Gastrocnemius medialis (tissue), 4 donors: ENCODE data around the gene FBXL17. TPM values are rescaled to one million over a fixed set of nuclear protein-coding genes. Genes with fewer than 3 reads are reported as not detected.

ENCODE experiments used
- ATAC-seq, 2 donors: fragments of 150-250 bp; one replicate each; pipeline ENCODE4 v1.9.1; 2016
- DNase-seq, 2 donors: peaks; one replicate each; pipeline ENCODE4 v3.0.0-alpha.2; 2019
- H3K27ac ChIP-seq, 4 donors: fragments of 200-600 bp; sonication (generic); 1 replicate in 1 of 4; 2 replicates in 3 of 4; pipeline ENCODE4 v1.5.1; 2016 to 2018; ENCODE audit warnings: mild to moderate bottlenecking in 2 of 4, moderate library complexity in 1 of 4
- H3K27me3 ChIP-seq, 3 donors: fragments of 200-600 bp; sonication (generic) in 2 of 3; 1 replicate in 1 of 3; 2 replicates in 2 of 3; pipeline versions ENCODE4 v1.5.1 to v1.6.0; 2016 to 2019; ENCODE audit warnings: mild to moderate bottlenecking in 1 of 3, moderate library complexity in 1 of 3
- H3K36me3 ChIP-seq, 2 donors: fragments of 200-600 bp; sonication (generic) in 1 of 2; one replicate each; pipeline ENCODE4 v1.5.1; 2017 to 2018
- H3K4me1 ChIP-seq, 2 donors: fragments of 200-600 bp; sonication (generic) in 1 of 2; one replicate each; pipeline ENCODE4 v1.5.1; 2016 to 2017; ENCODE audit warnings: mild to moderate bottlenecking in 2 of 2
- H3K4me3 ChIP-seq, 4 donors: fragments of 200-600 bp; sonication (generic) in 3 of 4; 1 replicate in 1 of 4; 2 replicates in 3 of 4; pipeline ENCODE4 v1.5.1; 2016 to 2019; ENCODE audit warnings: mild to moderate bottlenecking in 2 of 4
- H3K9me3 ChIP-seq, 3 donors: fragments of 200-600 bp; sonication (generic) in 2 of 3; 1 replicate in 1 of 3; 2 replicates in 2 of 3; pipeline ENCODE4 v1.5.1; 2016 to 2019
- POLR2A ChIP-seq, 2 donors: fragments of 450-650 bp; IDR thresholded peaks; one replicate each; pipeline ENCODE4 v1.6.1; 2017; ENCODE audit warnings: antibody characterized with exemption in 2 of 2, mild to moderate bottlenecking in 2 of 2, moderate library complexity in 2 of 2
- in situ Hi-C, 4 donors: fragments of 200-750 bp; cut with MboI; loops; one replicate each; pipeline versions ENCODE4 v1.15.0 to v1.8.0; 2017; ENCODE audit warnings: low sequenced_read_pairs in 4 of 4
- intact Hi-C: fragments of 100-400 bp; cut with DNase I; formaldehyde crosslinking; loops from one replicate; pipeline ENCODE4 v1.15.1; 2023; ENCODE audit warnings: low total_unique reads
- total RNA-seq, 4 donors: library from RNA; depleted of rRNA; stranded (reverse); fragments of >200 nt; gene quantifications; one replicate each; pipeline versions ENCODE4 v1.1.0 to v1.2.3, GENCODE V29; 2016
- TF ChIP-seq, protein P1 (sequence below), 5 experiments: fragments of 450-650 bp in 3 of 5; fragments of 200-600 bp in 2 of 5; sonication (generic) in 2 of 5; IDR thresholded peaks in 4 of 5; conservative IDR thresholded peaks in 1 of 5; 1 replicate in 4 of 5; 2 replicates in 1 of 5; pipeline ENCODE4 v1.5.1; 2016 to 2019; ENCODE audit warnings: antibody characterized with exemption in 5 of 5, mild to moderate bottlenecking in 3 of 5, moderate library complexity in 3 of 5

Gene FBXL17
- total RNA-seq, 4 donors from 2014 or later, result 23.3 to 33.4 (median 26.9) TPM

DNA sequence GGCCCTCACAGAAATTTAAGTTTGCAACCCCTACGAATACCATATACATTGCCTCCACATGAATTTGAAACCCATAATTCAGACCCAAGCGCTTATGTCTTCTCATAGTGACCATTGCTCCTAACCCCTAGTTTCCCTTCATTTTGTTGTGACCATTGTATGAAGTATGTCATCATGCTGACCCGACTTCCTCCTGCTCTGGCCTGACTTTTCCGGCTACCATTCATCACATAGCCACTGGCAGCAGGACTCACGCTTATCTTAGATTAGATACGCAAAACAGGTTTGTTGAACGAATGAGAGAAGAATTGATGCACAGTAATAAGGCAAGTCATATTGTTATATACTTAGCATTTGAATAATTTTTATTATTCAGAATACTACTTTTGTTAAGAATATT is 345.4 kb downstream of the FBXL17 start:
- Histone ChIP-seq H3K27me3 (no peaks in the 10 kb centered on the region), H3K27ac (no peak overlapping the region), H3K9me3 (no peaks in the 10 kb centered on the region), H3K4me3 (no peak overlapping the region), H3K4me1 (no peaks in the 10 kb centered on the region), H3K36me3 (no peaks in the 10 kb centered on the region)
- intact Hi-C loops (no loop called here), in situ Hi-C loops (no loop called here)
- DNase-seq, result no peak
- ATAC-seq, result no peak
- TF ChIP-seq, protein P1, sequence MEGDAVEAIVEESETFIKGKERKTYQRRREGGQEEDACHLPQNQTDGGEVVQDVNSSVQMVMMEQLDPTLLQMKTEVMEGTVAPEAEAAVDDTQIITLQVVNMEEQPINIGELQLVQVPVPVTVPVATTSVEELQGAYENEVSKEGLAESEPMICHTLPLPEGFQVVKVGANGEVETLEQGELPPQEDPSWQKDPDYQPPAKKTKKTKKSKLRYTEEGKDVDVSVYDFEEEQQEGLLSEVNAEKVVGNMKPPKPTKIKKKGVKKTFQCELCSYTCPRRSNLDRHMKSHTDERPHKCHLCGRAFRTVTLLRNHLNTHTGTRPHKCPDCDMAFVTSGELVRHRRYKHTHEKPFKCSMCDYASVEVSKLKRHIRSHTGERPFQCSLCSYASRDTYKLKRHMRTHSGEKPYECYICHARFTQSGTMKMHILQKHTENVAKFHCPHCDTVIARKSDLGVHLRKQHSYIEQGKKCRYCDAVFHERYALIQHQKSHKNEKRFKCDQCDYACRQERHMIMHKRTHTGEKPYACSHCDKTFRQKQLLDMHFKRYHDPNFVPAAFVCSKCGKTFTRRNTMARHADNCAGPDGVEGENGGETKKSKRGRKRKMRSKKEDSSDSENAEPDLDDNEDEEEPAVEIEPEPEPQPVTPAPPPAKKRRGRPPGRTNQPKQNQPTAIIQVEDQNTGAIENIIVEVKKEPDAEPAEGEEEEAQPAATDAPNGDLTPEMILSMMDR (IDR thresholded peaks at IDR 0.05 in 4 of 5, conservative IDR thresholded peaks at IDR 0.05 in 1 of 5), result no peak
- TF ChIP-seq POLR2A (IDR thresholded peaks at IDR 0.05), result no peak

DNA sequence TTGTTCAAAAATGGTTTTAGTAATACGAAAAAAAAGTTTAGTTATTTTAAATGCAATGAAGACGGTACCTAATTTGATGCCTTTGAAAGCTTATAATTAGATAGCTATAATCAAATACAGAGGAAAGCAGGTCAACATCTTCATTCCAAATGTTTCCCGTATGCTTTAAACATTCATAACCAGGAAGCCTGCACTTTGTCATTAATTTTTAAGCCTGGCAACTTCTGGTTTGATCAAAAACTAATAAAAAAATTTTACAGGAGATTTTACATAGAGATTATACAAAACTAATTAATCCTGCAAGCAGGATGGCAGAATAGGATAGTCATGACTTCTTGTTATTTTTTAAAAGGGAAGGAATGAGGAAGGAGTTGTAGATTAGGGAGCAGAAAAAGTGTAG is 353.0 kb downstream of the FBXL17 start:
- intact Hi-C loops, result no loop called here
- no peaks in the 10 kb centered on the region for H3K36me3 ChIP-seq
- H3K9me3 ChIP-seq, result no peaks in the 10 kb centered on the region
- ATAC-seq, result no peak
- no peak for DNase-seq
- in situ Hi-C loops, result no loop called here
- H3K4me3 ChIP-seq, result no peak overlapping the region
- no peaks in the 10 kb centered on the region for H3K27me3 ChIP-seq
- TF ChIP-seq, protein P1 (IDR thresholded peaks at IDR 0.05 in 4 of 5, conservative IDR thresholded peaks at IDR 0.05 in 1 of 5), result no peak
- TF ChIP-seq POLR2A (IDR thresholded peaks at IDR 0.05), result no peak
- peaks cover 4 to 8% of the 10 kb centered on the region in 2 donors for H3K4me1 ChIP-seq
- no peak overlapping the region for H3K27ac ChIP-seq

DNA sequence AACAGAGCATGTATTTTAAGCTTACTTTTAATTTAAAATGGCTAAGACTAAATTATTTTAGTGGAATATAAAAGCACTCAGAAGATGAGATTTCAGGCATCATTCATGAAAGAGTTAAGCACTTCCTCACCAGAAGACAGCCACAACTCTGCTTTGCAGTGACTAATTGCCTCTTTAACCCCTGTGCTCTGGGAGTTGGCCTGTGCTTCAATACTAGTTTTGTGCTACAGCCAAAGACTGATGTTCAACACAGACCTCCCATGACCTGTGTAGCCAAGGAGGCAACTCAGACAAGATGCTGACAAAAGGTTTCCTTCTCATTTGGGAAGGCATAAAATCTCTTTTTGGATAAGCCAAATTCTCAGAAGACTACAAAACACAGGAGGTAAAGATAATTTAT is 353.5 kb downstream of the FBXL17 start:
- H3K36me3 ChIP-seq, result no peaks in the 10 kb centered on the region
- ATAC-seq, result no peak
- TF ChIP-seq, protein P1 (IDR thresholded peaks at IDR 0.05 in 4 of 5, conservative IDR thresholded peaks at IDR 0.05 in 1 of 5), result no peak
- TF ChIP-seq POLR2A (IDR thresholded peaks at IDR 0.05), result no peak
- no peaks in the 10 kb centered on the region for H3K9me3 ChIP-seq
- no peak for DNase-seq
- no peak overlapping the region for H3K4me3 ChIP-seq
- in situ Hi-C loops (no loop called here), intact Hi-C loops (no loop called here)
- H3K27me3 ChIP-seq, result no peaks in the 10 kb centered on the region
- peaks cover 4 to 8% of the 10 kb centered on the region in 2 donors for H3K4me1 ChIP-seq
- H3K27ac ChIP-seq, result no peak overlapping the region

DNA sequence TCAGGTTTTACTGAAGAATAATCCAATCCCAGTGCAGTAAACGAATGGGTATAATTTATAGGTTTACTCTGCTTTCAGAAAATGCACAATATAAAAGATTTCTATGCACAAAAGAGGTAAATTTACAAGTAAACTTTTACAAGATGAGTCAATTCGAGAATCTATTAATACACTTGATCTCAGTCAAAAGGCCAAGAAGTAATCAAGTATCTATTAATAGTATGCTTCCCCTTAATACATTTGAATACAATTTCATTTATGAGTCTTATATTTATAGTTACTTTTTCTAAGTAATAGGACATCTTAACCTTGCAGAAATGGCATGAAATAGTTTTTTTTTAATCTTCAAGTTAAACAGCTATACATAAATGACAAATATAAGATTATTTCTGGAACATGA is 355.9 kb downstream of the FBXL17 start:
- no peak for DNase-seq
- TF ChIP-seq, protein P1 (IDR thresholded peaks at IDR 0.05 in 4 of 5, conservative IDR thresholded peaks at IDR 0.05 in 1 of 5), result no peak
- TF ChIP-seq POLR2A (IDR thresholded peaks at IDR 0.05), result no peak
- H3K4me1 ChIP-seq, result peaks cover 4 to 8% of the 10 kb centered on the region in 2 donors
- no peaks in the 10 kb centered on the region for H3K36me3 ChIP-seq
- H3K27ac ChIP-seq, result no peak overlapping the region
- H3K9me3 ChIP-seq, result no peaks in the 10 kb centered on the region
- ATAC-seq, result no peak
- no peak overlapping the region for H3K4me3 ChIP-seq
- H3K27me3 ChIP-seq, result no peaks in the 10 kb centered on the region
- intact Hi-C loops, result no loop called here
- in situ Hi-C loops, result no loop called here

DNA sequence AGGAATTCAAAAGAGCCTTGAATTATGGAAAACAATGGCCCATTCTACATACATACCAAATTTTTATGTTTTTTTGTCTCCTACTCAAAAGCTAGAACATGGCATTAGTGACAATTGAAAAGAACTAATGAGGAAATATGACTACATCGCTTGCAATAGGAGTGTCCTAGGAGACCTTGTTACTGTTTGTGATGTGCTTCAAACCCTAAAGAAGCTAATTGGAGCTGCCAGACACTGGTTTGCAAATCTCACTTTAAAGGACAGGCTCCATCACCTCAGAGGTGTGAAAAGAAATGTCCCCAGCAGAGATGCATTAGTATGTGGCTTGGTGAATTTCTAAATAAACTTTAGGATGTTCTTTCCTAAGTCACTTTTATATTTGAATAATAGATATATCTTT is 356.9 kb downstream of the FBXL17 start:
- intact Hi-C loops, result no loop called here
- no peaks in the 10 kb centered on the region for H3K36me3 ChIP-seq
- in situ Hi-C loops, result no loop called here

More for the DNA sequence above, 356.9 kb downstream of the FBXL17 start:
- ATAC-seq (no peak), DNase-seq (no peak)
- TF ChIP-seq POLR2A (IDR thresholded peaks at IDR 0.05), result no peak
- TF ChIP-seq, protein P1 (IDR thresholded peaks at IDR 0.05 in 4 of 5, conservative IDR thresholded peaks at IDR 0.05 in 1 of 5), result no peak
- Histone ChIP-seq H3K4me1 (peaks cover 4 to 8% of the 10 kb centered on the region in 2 donors), H3K4me3 (no peak overlapping the region), H3K27ac (no peak overlapping the region), H3K27me3 (no peaks in the 10 kb centered on the region), H3K9me3 (no peaks in the 10 kb centered on the region)
